GM19397 (cell line): Measurements from ENCODE around the gene ASB3.
"Not testable (repeated sequence)": the region's sequence is repeated elsewhere in the genome, so short reads cannot be mapped to it uniquely, and the experiment has no call there.

Experiments used
- ATAC-seq: cut with Tn5 transposase; IDR thresholded peaks from one replicate; pipeline ENCODE4 v1.9.1; 2021; ENCODE audit warnings: mild to moderate bottlenecking, moderate library complexity; ENCODE audit not compliant: unreplicated experiment

ASB3 gene

GRCh38 chr2:53740170-53740569 is 46.6 kb downstream of the ASB3 start:
- no peak for ATAC-seq

- ATAC-seq: no peak
Observed at GRCh38 chr2:53739032-53739431, 47.7 kb downstream of the ASB3 start.

GRCh38 chr2:53737091-53737490 is 49.7 kb downstream of the ASB3 start:
- no peak for ATAC-seq

- no peak for ATAC-seq
Observed at GRCh38 chr2:53729143-53729762, 57.5 kb downstream of the ASB3 start.

- ATAC-seq: no peak
Observed at GRCh38 chr2:53727921-53728320, 58.8 kb downstream of the ASB3 start.

- ATAC-seq: no peak
Observed at GRCh38 chr2:53725662-53726061, 61.1 kb downstream of the ASB3 start.

GRCh38 chr2:53724536-53724935 is 62.2 kb downstream of the ASB3 start:
- ATAC-seq: no peak

- ATAC-seq: not testable (repeated sequence)
Observed at GRCh38 chr2:53720944-53721343, 65.8 kb downstream of the ASB3 start.

GRCh38 chr2:53715568-53715967 is 71.2 kb downstream of the ASB3 start:
- ATAC-seq: no peak

- no peak for ATAC-seq
Observed at GRCh38 chr2:53711271-53711780, 75.4 kb downstream of the ASB3 start.

GRCh38 chr2:53708988-53709387 is 77.8 kb downstream of the ASB3 start:
- ATAC-seq: no peak

- no peak for ATAC-seq
Observed at GRCh38 chr2:53701221-53701620, 85.5 kb downstream of the ASB3 start.

GRCh38 chr2:53697686-53698085 is 89.1 kb downstream of the ASB3 start:
- ATAC-seq: no peak

- ATAC-seq: no peak
Observed at GRCh38 chr2:53697092-53697491, 89.7 kb downstream of the ASB3 start.

GRCh38 chr2:53695575-53695974 is 91.2 kb downstream of the ASB3 start:
- ATAC-seq: no peak

GRCh38 chr2:53694096-53694771 is 92.5 kb downstream of the ASB3 start:
- no peak for ATAC-seq

GRCh38 chr2:53690876-53691275 is 95.9 kb downstream of the ASB3 start:
- no peak for ATAC-seq

GRCh38 chr2:53672881-53673522 is 113.8 kb downstream of the ASB3 start:
- no peak for ATAC-seq

- ATAC-seq: no peak
Observed at GRCh38 chr2:53670331-53670730, 116.4 kb downstream of the ASB3 start.

- ATAC-seq: no peak
Observed at GRCh38 chr2:53668624-53669026, 118.1 kb downstream of the ASB3 start.

- ATAC-seq: not testable (repeated sequence)
Observed at GRCh38 chr2:53667130-53667529, 119.6 kb downstream of the ASB3 start.

GRCh38 chr2:53660886-53661285 is 125.9 kb downstream of the ASB3 start:
- ATAC-seq: no peak
